Liver (tissue), 9 donors: Measurements from ENCODE around the gene MYO18B. TPM values are rescaled to one million over a fixed set of nuclear protein-coding genes. Genes with fewer than 3 reads are reported as not detected.

Experiments
- DNase-seq: peaks from one replicate; pipeline ENCODE4 v3.0.0-alpha.2; 2017; ENCODE audit warnings: low spot score
- H3K27ac ChIP-seq, 2 donors: one replicate each; pipeline ENCODE4 v1.7.0; 2013; ENCODE audit warnings: inconsistent platforms in 2 of 2, low read length in 2 of 2, control low read depth in 1 of 2, low read depth in 1 of 2, mild to moderate bottlenecking in 1 of 2
- H3K27me3 ChIP-seq, 4 donors: one replicate each; pipeline versions ENCODE4 v1.6.1 to v1.7.0; 2013; ENCODE audit warnings: low read length in 3 of 4, inconsistent platforms in 1 of 4, mild to moderate bottlenecking in 1 of 4, moderate library complexity in 1 of 4; ENCODE audit not compliant: control insufficient read depth in 4 of 4, insufficient read depth in 4 of 4
- H3K36me3 ChIP-seq, 4 donors: one replicate each; pipeline versions ENCODE4 v1.6.1 to v1.7.0; 2013; ENCODE audit warnings: low read length in 3 of 4, mild to moderate bottlenecking in 3 of 4, low read depth in 1 of 4, moderate library complexity in 1 of 4; ENCODE audit not compliant: control insufficient read depth in 4 of 4, insufficient read depth in 3 of 4
- H3K4me1 ChIP-seq, 4 donors: one replicate each; pipeline versions ENCODE4 v1.6.1 to v1.7.0; 2013; ENCODE audit warnings: low read length in 3 of 4, mild to moderate bottlenecking in 3 of 4, moderate library complexity in 1 of 4; ENCODE audit not compliant: control insufficient read depth in 4 of 4, insufficient read depth in 4 of 4
- H3K4me3 ChIP-seq, 3 donors: one replicate each; pipeline versions ENCODE4 v1.6.1 to v1.7.0; 2013; ENCODE audit warnings: low read length in 3 of 3, control low read depth in 1 of 3, low read depth in 1 of 3, mild to moderate bottlenecking in 1 of 3
- H3K9ac ChIP-seq, 2 donors: one replicate each; pipeline ENCODE4 v1.7.0; 2013; ENCODE audit warnings: low read length in 2 of 2, mild to moderate bottlenecking in 2 of 2, moderate library complexity in 2 of 2, control low read depth in 1 of 2, low read depth in 1 of 2
- H3K9me3 ChIP-seq, 4 donors: one replicate each; pipeline versions ENCODE4 v1.6.1 to v1.7.0; 2013; ENCODE audit warnings: low read length in 3 of 4; ENCODE audit not compliant: control insufficient read depth in 4 of 4
- EGR1 ChIP-seq, 2 donors: IDR thresholded peaks; 2 replicates each; pipeline ENCODE4 v1.6.1; 2016 to 2018; ENCODE audit warnings: antibody characterized with exemption in 2 of 2, low read depth in 2 of 2
- FOXA1 ChIP-seq: IDR thresholded peaks from 2 replicates; pipeline ENCODE4 v1.6.1; 2016; ENCODE audit warnings: antibody characterized with exemption
- FOXA2 ChIP-seq: IDR thresholded peaks from 2 replicates; pipeline ENCODE4 v1.6.1; 2016; ENCODE audit warnings: antibody characterized with exemption
- GABPA ChIP-seq, 2 donors: IDR thresholded peaks in 1 of 2; conservative IDR thresholded peaks in 1 of 2; 2 replicates each; pipeline ENCODE4 v1.6.1; 2016; ENCODE audit warnings: antibody characterized with exemption in 2 of 2, mild to moderate bottlenecking in 1 of 2, moderate library complexity in 1 of 2
- HNF4G ChIP-seq: IDR thresholded peaks from 2 replicates; pipeline ENCODE4 v1.6.1; 2016; ENCODE audit warnings: antibody characterized with exemption
- JUND ChIP-seq, 2 donors: IDR thresholded peaks; 2 replicates each; pipeline ENCODE4 v1.6.1; 2016; ENCODE audit warnings: antibody characterized with exemption in 2 of 2
- NR2F2 ChIP-seq: IDR thresholded peaks from 2 replicates; pipeline ENCODE4 v1.6.1; 2016; ENCODE audit warnings: antibody characterized with exemption
- RAD21 ChIP-seq, 2 donors: IDR thresholded peaks; 2 replicates each; pipeline ENCODE4 v1.6.1; 2016; ENCODE audit warnings: antibody characterized with exemption in 2 of 2, mild to moderate bottlenecking in 2 of 2
- RXRA ChIP-seq, 2 donors: IDR thresholded peaks; 2 replicates each; pipeline ENCODE4 v1.6.1; 2017 to 2018; ENCODE audit warnings: antibody characterized with exemption in 2 of 2, mild to moderate bottlenecking in 1 of 2
- SP1 ChIP-seq: IDR thresholded peaks from 2 replicates; pipeline ENCODE4 v1.6.1; 2018; ENCODE audit warnings: antibody characterized with exemption, mild to moderate bottlenecking
- TAF1 ChIP-seq: conservative IDR thresholded peaks from 2 replicates; pipeline ENCODE4 v1.6.1; 2016; ENCODE audit warnings: antibody characterized with exemption, mild to moderate bottlenecking
- YY1 ChIP-seq: IDR thresholded peaks from 2 replicates; pipeline ENCODE4 v1.6.1; 2016; ENCODE audit warnings: antibody characterized with exemption, mild to moderate bottlenecking
- WGBS: extraction: QIAGEN DNeasy Blood & Tissue Kit; methylation state at CpG from one replicate; pipeline ENCODE4 v1.1.7; 2013; 5-methylcytosine and 5-hydroxymethylcytosine counted together
- polyA plus RNA-seq, 2 donors: library from polyadenylated mRNA; stranded (reverse) in 1 of 2; unstranded in 1 of 2; fragments of 200-250 nt in 1 of 2; fragments of >200 nt in 1 of 2; fragmentation: Nextera tagmentation in 1 of 2; extraction: Ambion mirVana in 1 of 2; gene quantifications; one replicate each; pipeline versions ENCODE4 v1.2.1 to v1.2.3, GENCODE V29; 2013 to 2015
- total RNA-seq, 2 donors: library from RNA; depleted of rRNA; stranded (reverse); fragments of >200 nt; gene quantifications; one replicate each; pipeline ENCODE4 v1.2.3, GENCODE V29; 2014
- TF ChIP-seq, protein P1 (sequence below): fragments of 150-350 bp; IDR thresholded peaks from 2 replicates; pipeline ENCODE4 v1.5.1; 2017; ENCODE audit warnings: improper control_type of control experiment, low read depth, low read length; ENCODE audit not compliant: missing input control
- TF ChIP-seq, protein P2 (sequence below): IDR thresholded peaks from 2 replicates; pipeline ENCODE4 v1.6.1; 2016; ENCODE audit warnings: antibody characterized with exemption
- TF ChIP-seq, protein P3 (sequence below): IDR thresholded peaks from 2 replicates; pipeline ENCODE4 v1.6.1; 2016; ENCODE audit warnings: antibody characterized with exemption, mild to moderate bottlenecking
- TF ChIP-seq, protein P4 (sequence below): IDR thresholded peaks from 2 replicates; pipeline ENCODE4 v1.6.1; 2016; ENCODE audit warnings: antibody characterized with exemption
- TF ChIP-seq, protein P5 (sequence below): IDR thresholded peaks from 2 replicates; pipeline ENCODE4 v1.6.1; 2016; ENCODE audit warnings: antibody characterized with exemption
- donor health status: healthy.
- donor health status: healthy.
- donor health status: healthy.
- donor health status: healthy.
- donor health status: healthy.

Gene MYO18B
- total and polyA plus RNA-seq, 4 donors = under 0.01 to 4.2 (median 0.02) TPM; not detected in 1

DNA sequence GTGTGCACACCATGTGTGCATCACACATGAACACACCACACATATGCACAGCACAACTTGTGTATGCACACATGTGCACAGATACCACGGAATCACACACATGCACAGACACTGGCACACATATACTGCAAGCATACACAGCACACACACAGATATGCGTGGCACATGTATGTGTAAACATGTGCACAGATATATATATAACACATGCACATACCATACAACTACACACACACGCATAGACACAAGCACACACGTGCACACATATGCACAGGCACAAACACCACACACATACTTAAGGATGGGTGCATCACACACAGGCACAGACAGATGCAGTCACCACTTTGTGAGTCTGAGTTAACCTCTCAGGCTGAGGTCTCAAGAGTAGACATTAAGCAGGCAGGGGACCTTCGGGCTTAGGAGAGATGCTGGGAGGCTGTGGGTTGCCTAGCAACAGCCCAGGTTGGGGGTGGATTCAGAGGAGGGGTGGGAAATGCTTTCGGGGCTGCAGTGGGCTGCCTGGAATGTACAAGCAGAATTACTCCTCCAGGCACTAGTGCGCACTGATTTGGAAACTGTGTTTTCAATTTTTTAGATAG lies 82.9 kb downstream of the MYO18B start:
- WGBS = 66% methylated on average over 7 of the region's 7 CpGs
- Histone ChIP-seq H3K36me3 (no peaks in the 10 kb centered on the region), H3K27ac (no peak overlapping the region), H3K9ac (no peak overlapping the region), H3K27me3 (peaks cover 0 to 4% (median 0%) of the 10 kb centered on the region in 4 donors), H3K4me1 (no peaks in the 10 kb centered on the region), H3K9me3 (peaks cover 0 to 7% (median 3%) of the 10 kb centered on the region in 4 donors), H3K4me3 (no peak overlapping the region)
- DNase-seq = no peak
- TF ChIP-seq FOXA2 (no peak), RAD21 (IDR thresholded peaks at IDR 0.05) (no peak), EGR1 (IDR thresholded peaks at IDR 0.05; ENCODE audit: low read depth in 2 of 2) (no peak), NR2F2 (no peak), FOXA1 (no peak), SP1 (no peak), GABPA (IDR thresholded peaks at IDR 0.05 in 1 of 2, conservative IDR thresholded peaks at IDR 0.05 in 1 of 2) (no peak), TAF1 (no peak), HNF4G (no peak)
- TF ChIP-seq, protein P1, sequence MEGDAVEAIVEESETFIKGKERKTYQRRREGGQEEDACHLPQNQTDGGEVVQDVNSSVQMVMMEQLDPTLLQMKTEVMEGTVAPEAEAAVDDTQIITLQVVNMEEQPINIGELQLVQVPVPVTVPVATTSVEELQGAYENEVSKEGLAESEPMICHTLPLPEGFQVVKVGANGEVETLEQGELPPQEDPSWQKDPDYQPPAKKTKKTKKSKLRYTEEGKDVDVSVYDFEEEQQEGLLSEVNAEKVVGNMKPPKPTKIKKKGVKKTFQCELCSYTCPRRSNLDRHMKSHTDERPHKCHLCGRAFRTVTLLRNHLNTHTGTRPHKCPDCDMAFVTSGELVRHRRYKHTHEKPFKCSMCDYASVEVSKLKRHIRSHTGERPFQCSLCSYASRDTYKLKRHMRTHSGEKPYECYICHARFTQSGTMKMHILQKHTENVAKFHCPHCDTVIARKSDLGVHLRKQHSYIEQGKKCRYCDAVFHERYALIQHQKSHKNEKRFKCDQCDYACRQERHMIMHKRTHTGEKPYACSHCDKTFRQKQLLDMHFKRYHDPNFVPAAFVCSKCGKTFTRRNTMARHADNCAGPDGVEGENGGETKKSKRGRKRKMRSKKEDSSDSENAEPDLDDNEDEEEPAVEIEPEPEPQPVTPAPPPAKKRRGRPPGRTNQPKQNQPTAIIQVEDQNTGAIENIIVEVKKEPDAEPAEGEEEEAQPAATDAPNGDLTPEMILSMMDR = no peak
- TF ChIP-seq, protein P2, sequence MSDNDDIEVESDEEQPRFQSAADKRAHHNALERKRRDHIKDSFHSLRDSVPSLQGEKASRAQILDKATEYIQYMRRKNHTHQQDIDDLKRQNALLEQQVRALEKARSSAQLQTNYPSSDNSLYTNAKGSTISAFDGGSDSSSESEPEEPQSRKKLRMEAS = no peak
- TF ChIP-seq, protein P3, sequence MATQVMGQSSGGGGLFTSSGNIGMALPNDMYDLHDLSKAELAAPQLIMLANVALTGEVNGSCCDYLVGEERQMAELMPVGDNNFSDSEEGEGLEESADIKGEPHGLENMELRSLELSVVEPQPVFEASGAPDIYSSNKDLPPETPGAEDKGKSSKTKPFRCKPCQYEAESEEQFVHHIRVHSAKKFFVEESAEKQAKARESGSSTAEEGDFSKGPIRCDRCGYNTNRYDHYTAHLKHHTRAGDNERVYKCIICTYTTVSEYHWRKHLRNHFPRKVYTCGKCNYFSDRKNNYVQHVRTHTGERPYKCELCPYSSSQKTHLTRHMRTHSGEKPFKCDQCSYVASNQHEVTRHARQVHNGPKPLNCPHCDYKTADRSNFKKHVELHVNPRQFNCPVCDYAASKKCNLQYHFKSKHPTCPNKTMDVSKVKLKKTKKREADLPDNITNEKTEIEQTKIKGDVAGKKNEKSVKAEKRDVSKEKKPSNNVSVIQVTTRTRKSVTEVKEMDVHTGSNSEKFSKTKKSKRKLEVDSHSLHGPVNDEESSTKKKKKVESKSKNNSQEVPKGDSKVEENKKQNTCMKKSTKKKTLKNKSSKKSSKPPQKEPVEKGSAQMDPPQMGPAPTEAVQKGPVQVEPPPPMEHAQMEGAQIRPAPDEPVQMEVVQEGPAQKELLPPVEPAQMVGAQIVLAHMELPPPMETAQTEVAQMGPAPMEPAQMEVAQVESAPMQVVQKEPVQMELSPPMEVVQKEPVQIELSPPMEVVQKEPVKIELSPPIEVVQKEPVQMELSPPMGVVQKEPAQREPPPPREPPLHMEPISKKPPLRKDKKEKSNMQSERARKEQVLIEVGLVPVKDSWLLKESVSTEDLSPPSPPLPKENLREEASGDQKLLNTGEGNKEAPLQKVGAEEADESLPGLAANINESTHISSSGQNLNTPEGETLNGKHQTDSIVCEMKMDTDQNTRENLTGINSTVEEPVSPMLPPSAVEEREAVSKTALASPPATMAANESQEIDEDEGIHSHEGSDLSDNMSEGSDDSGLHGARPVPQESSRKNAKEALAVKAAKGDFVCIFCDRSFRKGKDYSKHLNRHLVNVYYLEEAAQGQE = no peak
- TF ChIP-seq, protein P4, sequence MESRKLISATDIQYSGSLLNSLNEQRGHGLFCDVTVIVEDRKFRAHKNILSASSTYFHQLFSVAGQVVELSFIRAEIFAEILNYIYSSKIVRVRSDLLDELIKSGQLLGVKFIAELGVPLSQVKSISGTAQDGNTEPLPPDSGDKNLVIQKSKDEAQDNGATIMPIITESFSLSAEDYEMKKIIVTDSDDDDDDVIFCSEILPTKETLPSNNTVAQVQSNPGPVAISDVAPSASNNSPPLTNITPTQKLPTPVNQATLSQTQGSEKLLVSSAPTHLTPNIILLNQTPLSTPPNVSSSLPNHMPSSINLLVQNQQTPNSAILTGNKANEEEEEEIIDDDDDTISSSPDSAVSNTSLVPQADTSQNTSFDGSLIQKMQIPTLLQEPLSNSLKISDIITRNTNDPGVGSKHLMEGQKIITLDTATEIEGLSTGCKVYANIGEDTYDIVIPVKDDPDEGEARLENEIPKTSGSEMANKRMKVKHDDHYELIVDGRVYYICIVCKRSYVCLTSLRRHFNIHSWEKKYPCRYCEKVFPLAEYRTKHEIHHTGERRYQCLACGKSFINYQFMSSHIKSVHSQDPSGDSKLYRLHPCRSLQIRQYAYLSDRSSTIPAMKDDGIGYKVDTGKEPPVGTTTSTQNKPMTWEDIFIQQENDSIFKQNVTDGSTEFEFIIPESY = no peak

DNA sequence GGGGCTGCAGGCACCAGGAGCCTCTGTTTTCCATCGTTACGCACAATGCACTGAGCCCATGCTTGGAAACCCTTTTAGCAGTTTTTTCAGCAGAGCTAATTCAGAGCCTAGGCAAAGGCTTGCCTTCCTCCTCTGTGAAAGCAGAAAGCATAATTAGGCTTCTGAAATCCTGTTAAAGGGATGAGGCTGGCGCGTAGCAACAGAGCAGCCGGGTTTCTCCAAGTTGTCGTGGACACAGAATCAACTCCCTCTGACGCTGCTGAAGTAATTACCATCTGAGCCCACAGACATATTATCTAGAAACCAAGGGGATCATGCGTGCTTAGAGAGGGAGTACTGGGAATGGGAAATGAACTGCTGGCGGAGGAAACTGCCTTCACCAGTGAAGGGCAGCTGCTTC lies 85.4 kb downstream of the MYO18B start:
- WGBS = 83% methylated on average over 9 of the region's 9 CpGs
- Histone ChIP-seq H3K27me3 (peaks cover 0 to 7% (median 0%) of the 10 kb centered on the region in 4 donors), H3K9me3 (peaks cover 0 to 4% (median under 1%) of the 10 kb centered on the region in 4 donors), H3K27ac (no peak overlapping the region), H3K4me1 (no peaks in the 10 kb centered on the region), H3K4me3 (no peak overlapping the region), H3K9ac (no peak overlapping the region), H3K36me3 (no peaks in the 10 kb centered on the region)
- DNase-seq = no peak
- TF ChIP-seq GABPA (IDR thresholded peaks at IDR 0.05 in 1 of 2, conservative IDR thresholded peaks at IDR 0.05 in 1 of 2) = no peak
- TF ChIP-seq FOXA2 = no peak
- TF ChIP-seq YY1 = no peak
- TF ChIP-seq, protein P5, sequence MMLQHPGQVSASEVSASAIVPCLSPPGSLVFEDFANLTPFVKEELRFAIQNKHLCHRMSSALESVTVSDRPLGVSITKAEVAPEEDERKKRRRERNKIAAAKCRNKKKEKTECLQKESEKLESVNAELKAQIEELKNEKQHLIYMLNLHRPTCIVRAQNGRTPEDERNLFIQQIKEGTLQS = no peak
- no peak for TF ChIP-seq JUND (IDR thresholded peaks at IDR 0.05)
- no peak for TF ChIP-seq RXRA (IDR thresholded peaks at IDR 0.05)
- no peak for TF ChIP-seq EGR1 (IDR thresholded peaks at IDR 0.05; ENCODE audit: low read depth in 2 of 2)
- no peak for TF ChIP-seq SP1
- TF ChIP-seq, protein P4 = no peak
- TF ChIP-seq HNF4G = no peak
- no peak for TF ChIP-seq TAF1
- TF ChIP-seq, protein P2 = no peak
- TF ChIP-seq RAD21 (IDR thresholded peaks at IDR 0.05) = no peak
- TF ChIP-seq, protein P1 = no peak
